BE2C (cell line): ENCODE data around the gene SERGEF.
A peak's percentile ranks its signal among the peaks of the same experiment; 100 is the strongest.

Source experiments
- DNase-seq: peaks from one replicate; pipeline ENCODE4 v3.0.0-alpha.2; 2020
- H3K27me3 ChIP-seq: fragments of 250-450 bp; sonication (Bioruptor Pico); 2 replicates; pipeline ENCODE4 v1.5.1; 2020; ENCODE audit warnings: mild to moderate bottlenecking
- H3K36me3 ChIP-seq: fragments of 250-450 bp; sonication (Bioruptor Pico); 2 replicates; pipeline ENCODE4 v1.5.1; 2020; ENCODE audit warnings: mild to moderate bottlenecking
- H3K4me1 ChIP-seq: fragments of 250-450 bp; sonication (Bioruptor Pico); 2 replicates; pipeline ENCODE4 v1.5.1; 2020
- H3K4me3 ChIP-seq: 2 replicates; pipeline ENCODE4 v1.5.1; 2011; ENCODE audit warnings: low read depth, low read length
- H3K9me3 ChIP-seq: fragments of 250-450 bp; sonication (Bioruptor Pico); 2 replicates; pipeline ENCODE4 v1.5.1; 2020
- CTCF ChIP-seq: IDR thresholded peaks from 2 replicates; pipeline ENCODE4 v1.5.1; 2012; ENCODE audit warnings: mild to moderate bottlenecking, low read depth, low read length

Gene SERGEF

GRCh38 chr11:17769218-17769617 is 243.6 kb downstream of the SERGEF start:
- DNase-seq = no peak
- no peak for TF ChIP-seq CTCF
- Histone ChIP-seq H3K4me1 (peaks cover 9% of the 10 kb centered on the region), H3K27me3 (no peaks in the 10 kb centered on the region), H3K9me3 (no peaks in the 10 kb centered on the region), H3K36me3 (no peaks in the 10 kb centered on the region), H3K4me3 (no peak overlapping the region)

- Histone ChIP-seq H3K4me1 (peaks cover 11% of the 10 kb centered on the region), H3K36me3 (no peaks in the 10 kb centered on the region), H3K4me3 (no peak overlapping the region), H3K9me3 (no peaks in the 10 kb centered on the region), H3K27me3 (no peaks in the 10 kb centered on the region)
- DNase-seq = no peak
- no peak for TF ChIP-seq CTCF
These were observed 244.3 kb downstream of the SERGEF start for GRCh38 chr11:17768547-17768946.

- Histone ChIP-seq H3K27me3 (no peaks in the 10 kb centered on the region), H3K4me3 (no peak overlapping the region), H3K9me3 (no peaks in the 10 kb centered on the region), H3K4me1 (peaks cover 11% of the 10 kb centered on the region), H3K36me3 (no peaks in the 10 kb centered on the region)
- no peak for DNase-seq
- TF ChIP-seq CTCF = no peak
These were observed 244.9 kb downstream of the SERGEF start for GRCh38 chr11:17767914-17768313.

- no peaks in the 10 kb centered on the region for H3K36me3 ChIP-seq
- peaks cover 11% of the 10 kb centered on the region for H3K4me1 ChIP-seq
- no peaks in the 10 kb centered on the region for H3K27me3 ChIP-seq
- H3K4me3 ChIP-seq = no peak overlapping the region
- no peaks in the 10 kb centered on the region for H3K9me3 ChIP-seq
- peak; percentile 42 for DNase-seq
- TF ChIP-seq CTCF = no peak
These were observed 245.5 kb downstream of the SERGEF start for GRCh38 chr11:17767301-17767885.

GRCh38 chr11:17766590-17766989 is 246.3 kb downstream of the SERGEF start:
- H3K4me3 ChIP-seq = no peak overlapping the region
- no peak for TF ChIP-seq CTCF
- DNase-seq = no peak
- H3K4me1 ChIP-seq = peaks cover 11% of the 10 kb centered on the region
- H3K9me3 ChIP-seq = no peaks in the 10 kb centered on the region
- no peaks in the 10 kb centered on the region for H3K27me3 ChIP-seq
- H3K36me3 ChIP-seq = no peaks in the 10 kb centered on the region

- Histone ChIP-seq H3K36me3 (no peaks in the 10 kb centered on the region), H3K4me3 (no peak overlapping the region), H3K4me1 (peaks cover 11% of the 10 kb centered on the region), H3K9me3 (no peaks in the 10 kb centered on the region), H3K27me3 (no peaks in the 10 kb centered on the region)
- TF ChIP-seq CTCF = no peak
- DNase-seq = no peak
These were observed 246.8 kb downstream of the SERGEF start for GRCh38 chr11:17766073-17766359.
